Measurements from ENCODE around the gene ATRN. TPM values are rescaled to one million over a fixed set of nuclear protein-coding genes. Genes with fewer than 3 reads are reported as not detected.

ATRN gene
- total and polyA plus RNA-seq, 2 experiments from 2014 or later: 2.2 to 18.3 TPM

DNA sequence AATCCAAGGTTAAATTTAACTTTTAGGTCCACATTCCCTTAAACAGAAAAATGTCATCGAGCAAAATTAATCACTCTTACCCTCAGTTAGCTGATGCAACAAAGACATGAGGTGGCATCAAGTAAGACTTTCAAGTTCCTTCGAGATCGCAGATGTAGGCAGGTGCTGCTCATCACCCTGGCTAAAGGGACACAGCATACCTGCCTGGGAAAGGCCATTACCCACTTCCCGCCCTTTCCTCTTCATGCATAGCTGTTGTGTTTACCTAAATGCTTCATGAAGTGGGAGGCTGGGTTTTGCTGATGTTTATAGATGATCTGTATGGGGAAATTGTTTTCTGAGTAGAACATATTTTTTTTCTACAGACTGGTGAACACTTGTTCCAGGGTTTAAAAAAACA is 124.7 kb downstream of the ATRN start (continued):
- TF ChIP-seq ZNF462 (CRISPR knock-in tag; IDR thresholded peaks at IDR 0.05) (no peak), ZNF114 (CRISPR knock-in tag; IDR thresholded peaks at IDR 0.05) (no peak), EZH2phosphoT487 (IDR thresholded peaks at IDR 0.05; ENCODE audit: unreplicated experiment) (no peak)
- TF ChIP-seq, protein P1, sequence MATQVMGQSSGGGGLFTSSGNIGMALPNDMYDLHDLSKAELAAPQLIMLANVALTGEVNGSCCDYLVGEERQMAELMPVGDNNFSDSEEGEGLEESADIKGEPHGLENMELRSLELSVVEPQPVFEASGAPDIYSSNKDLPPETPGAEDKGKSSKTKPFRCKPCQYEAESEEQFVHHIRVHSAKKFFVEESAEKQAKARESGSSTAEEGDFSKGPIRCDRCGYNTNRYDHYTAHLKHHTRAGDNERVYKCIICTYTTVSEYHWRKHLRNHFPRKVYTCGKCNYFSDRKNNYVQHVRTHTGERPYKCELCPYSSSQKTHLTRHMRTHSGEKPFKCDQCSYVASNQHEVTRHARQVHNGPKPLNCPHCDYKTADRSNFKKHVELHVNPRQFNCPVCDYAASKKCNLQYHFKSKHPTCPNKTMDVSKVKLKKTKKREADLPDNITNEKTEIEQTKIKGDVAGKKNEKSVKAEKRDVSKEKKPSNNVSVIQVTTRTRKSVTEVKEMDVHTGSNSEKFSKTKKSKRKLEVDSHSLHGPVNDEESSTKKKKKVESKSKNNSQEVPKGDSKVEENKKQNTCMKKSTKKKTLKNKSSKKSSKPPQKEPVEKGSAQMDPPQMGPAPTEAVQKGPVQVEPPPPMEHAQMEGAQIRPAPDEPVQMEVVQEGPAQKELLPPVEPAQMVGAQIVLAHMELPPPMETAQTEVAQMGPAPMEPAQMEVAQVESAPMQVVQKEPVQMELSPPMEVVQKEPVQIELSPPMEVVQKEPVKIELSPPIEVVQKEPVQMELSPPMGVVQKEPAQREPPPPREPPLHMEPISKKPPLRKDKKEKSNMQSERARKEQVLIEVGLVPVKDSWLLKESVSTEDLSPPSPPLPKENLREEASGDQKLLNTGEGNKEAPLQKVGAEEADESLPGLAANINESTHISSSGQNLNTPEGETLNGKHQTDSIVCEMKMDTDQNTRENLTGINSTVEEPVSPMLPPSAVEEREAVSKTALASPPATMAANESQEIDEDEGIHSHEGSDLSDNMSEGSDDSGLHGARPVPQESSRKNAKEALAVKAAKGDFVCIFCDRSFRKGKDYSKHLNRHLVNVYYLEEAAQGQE (IDR thresholded peaks at IDR 0.05; ENCODE audit: unreplicated experiment): no peak
- TF ChIP-seq, protein P2, sequence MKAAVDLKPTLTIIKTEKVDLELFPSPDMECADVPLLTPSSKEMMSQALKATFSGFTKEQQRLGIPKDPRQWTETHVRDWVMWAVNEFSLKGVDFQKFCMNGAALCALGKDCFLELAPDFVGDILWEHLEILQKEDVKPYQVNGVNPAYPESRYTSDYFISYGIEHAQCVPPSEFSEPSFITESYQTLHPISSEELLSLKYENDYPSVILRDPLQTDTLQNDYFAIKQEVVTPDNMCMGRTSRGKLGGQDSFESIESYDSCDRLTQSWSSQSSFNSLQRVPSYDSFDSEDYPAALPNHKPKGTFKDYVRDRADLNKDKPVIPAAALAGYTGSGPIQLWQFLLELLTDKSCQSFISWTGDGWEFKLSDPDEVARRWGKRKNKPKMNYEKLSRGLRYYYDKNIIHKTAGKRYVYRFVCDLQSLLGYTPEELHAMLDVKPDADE (IDR thresholded peaks at IDR 0.05): no peak
